ENCODE results near the gene SOCS2. TPM values are rescaled to one million over a fixed set of nuclear protein-coding genes. Genes with fewer than 3 reads are reported as not detected.

SOCS2 gene
- total and polyA plus RNA-seq, 2 of the 13 experiments (the other 11 are each of a cell fraction or from before 2014, with no cell fraction given): 0.62 to 1.5 TPM

- no peak for TF ChIP-seq DZIP1 (CRISPR knock-in tag; IDR thresholded peaks at IDR 0.05)
- TF ChIP-seq SOX5 (CRISPR knock-in tag; IDR thresholded peaks at IDR 0.05; ENCODE audit: borderline replicate concordance): peak; percentile 30; the same call in 1 of the 2 replicates
- peak; percentile 52; the same call in 1 of the 2 replicates for TF ChIP-seq PHF8 (CRISPR knock-in tag; IDR thresholded peaks at IDR 0.05)
- peak; percentile 46; the same call in 1 of the 2 replicates for TF ChIP-seq ZFX (CRISPR knock-in tag; IDR thresholded peaks at IDR 0.05; ENCODE audit: low read depth)
- no peak for TF ChIP-seq IRX3 (CRISPR knock-in tag; IDR thresholded peaks at IDR 0.05; ENCODE audit: borderline replicate concordance, low read depth)
- peak; percentile 24 for TF ChIP-seq ZNF407 (CRISPR knock-in tag; IDR thresholded peaks at IDR 0.05; ENCODE audit: not compliant biosample characterization)
- TF ChIP-seq RXRA (CRISPR knock-in tag; IDR thresholded peaks at IDR 0.05): peak; percentile 81
- TF ChIP-seq ZNF562 (CRISPR knock-in tag; IDR thresholded peaks at IDR 0.05; ENCODE audit: borderline replicate concordance): no peak
- no peak for TF ChIP-seq ZNF264 (CRISPR knock-in tag; IDR thresholded peaks at IDR 0.05)
- peak; percentile 64; the same call in 1 of the 2 replicates for TF ChIP-seq ZNF281 (CRISPR knock-in tag; IDR thresholded peaks at IDR 0.05; ENCODE audit: borderline replicate concordance)
- TF ChIP-seq MXD3 (CRISPR knock-in tag; IDR thresholded peaks at IDR 0.05): peak; percentile 54; the same call in 1 of the 2 replicates
- TF ChIP-seq TAF15 (IDR thresholded peaks at IDR 0.05; ENCODE audit: low read depth, low read length, poor library complexity, severe bottlenecking): no peak
Measured at GRCh38 chr12:93570552-93571364, 1.7 kb upstream of the SOCS2 start (continued).
